ENCODE results near the gene NGDN.
"Not testable (repeated sequence)": the region's sequence is repeated elsewhere in the genome, so short reads cannot be mapped to it uniquely, and the experiment has no call there.

The NGDN gene

DNA sequence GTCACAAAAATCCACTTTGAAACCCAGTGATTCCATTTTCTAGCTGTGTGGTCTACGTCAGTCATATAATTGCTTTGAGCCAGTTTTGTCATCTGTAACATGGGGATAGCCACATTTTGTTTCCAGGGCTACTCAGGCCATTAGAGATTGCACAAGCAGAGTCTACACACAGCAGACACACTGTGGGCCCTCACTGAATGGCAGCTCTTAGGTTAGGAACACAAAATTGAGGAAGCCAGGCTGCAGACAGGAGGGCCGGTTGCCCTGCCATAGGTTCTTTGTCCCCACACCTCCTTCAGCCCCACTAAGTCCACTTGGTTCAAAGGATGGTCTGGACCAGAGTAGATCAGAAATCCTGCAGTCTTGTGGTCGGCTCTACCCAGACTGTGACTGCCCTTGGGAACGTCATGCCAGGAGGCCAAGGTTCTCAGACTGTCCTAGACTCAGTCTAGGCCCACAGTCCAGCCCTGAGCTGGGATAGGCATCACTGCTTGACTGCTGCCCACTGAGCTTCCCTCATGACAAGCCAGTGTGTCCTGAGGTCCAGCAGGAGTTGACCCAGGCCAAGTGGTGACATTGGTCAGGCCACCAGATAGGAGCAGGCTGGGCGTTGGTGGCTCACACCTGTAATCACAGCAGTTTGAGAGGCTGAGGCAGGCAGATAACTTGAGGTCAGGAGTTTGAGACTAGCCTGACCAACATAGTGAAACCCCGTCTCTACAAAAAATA, 30.2 kb upstream of the NGDN start:
- no peak for DNase-seq

DNA sequence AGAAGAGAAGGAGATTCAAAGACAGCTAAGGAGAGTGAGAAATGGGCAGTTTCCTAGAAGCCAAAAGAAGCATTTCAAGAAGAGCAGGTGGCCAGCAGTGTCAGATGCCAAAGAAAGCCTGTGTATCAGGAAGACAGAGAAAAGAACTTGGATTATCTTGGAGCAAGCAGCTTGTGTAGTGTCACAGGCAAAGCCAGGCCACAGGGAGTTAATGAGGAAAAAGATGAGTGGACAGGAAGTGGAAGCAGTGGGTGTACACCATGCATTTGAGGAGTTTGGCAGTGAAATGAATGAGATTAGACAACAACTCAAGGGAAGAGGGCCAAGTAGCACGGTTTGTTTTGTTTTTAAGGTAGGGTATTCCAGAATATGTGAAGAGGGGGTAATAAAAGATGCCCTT, 28.4 kb upstream of the NGDN start:
- no peak for DNase-seq

- no peak for DNase-seq
Measured at GRCh38 chr14:23442721-23443356, 26.7 kb upstream of the NGDN start.

GRCh38 chr14:23443411-23443812, 26.1 kb upstream of the NGDN start:
- no peak for DNase-seq

- no peak for DNase-seq
Measured at GRCh38 chr14:23443881-23444280, 25.6 kb upstream of the NGDN start.

DNA sequence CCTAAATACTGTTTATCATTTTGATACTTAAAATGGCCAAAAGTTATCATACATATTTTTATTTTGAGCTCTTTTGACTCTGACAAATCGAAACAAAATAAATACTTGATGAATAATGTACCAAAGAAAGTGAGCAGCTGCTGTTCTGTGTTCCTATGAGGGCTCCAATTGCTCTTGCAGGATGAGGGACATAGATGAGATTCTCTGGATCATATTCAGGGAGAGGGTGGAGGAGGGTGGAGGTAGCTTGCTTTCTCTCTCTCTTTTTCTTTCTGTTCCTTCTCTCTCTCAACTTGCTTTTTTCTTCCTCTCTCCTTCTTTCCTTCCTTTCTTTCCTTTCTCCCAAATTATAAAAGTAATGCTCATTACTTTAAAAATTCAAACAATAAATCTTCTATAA, 25.2 kb upstream of the NGDN start:
- no peak for DNase-seq

GRCh38 chr14:23445773-23446172, 23.7 kb upstream of the NGDN start:
- DNase-seq: no peak

GRCh38 chr14:23446291-23446851, 23.1 kb upstream of the NGDN start:
- no peak for DNase-seq

GRCh38 chr14:23447361-23448350, 21.8 kb upstream of the NGDN start:
- DNase-seq: no peak

DNA sequence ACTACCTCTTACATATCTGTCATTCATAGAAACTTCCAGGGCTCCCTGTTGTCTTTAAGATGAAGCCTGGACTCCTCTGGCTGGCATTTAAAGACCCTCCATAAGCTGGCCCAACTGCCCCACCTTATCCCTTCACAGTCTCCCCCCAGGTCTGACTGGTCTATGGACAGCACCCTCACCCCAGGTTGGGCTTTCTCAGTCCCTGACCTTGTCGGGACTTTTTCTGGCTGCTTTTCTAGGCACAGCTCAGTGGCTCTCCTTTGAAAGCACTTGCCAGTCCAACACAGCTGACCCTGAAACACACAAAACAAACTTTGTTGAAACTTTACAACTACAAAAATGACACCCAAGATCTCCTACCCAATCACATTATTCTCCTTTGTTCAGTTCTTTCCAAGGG, 20.2 kb upstream of the NGDN start:
- no peak for DNase-seq

- DNase-seq: no peak
Measured at GRCh38 chr14:23450379-23450778, 19.1 kb upstream of the NGDN start.

DNA sequence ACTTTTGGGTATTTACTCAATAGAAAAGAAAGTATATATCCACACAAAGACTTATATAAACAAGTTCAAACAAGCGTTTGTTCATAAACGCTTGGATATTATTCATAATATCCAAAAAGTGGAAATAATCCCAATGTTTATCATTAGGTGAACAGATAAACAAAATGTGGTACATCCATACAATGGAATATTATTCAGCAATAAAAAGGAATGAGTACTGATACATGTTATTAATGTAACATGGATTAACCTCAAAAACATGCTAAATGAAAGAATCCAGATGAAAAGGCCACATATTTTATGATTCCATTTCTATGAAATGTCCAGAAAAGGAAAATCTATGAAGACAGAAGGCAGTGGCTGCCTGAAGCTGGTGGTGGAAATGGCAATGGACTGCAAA, 17.3 kb upstream of the NGDN start:
- no peak for DNase-seq

DNA sequence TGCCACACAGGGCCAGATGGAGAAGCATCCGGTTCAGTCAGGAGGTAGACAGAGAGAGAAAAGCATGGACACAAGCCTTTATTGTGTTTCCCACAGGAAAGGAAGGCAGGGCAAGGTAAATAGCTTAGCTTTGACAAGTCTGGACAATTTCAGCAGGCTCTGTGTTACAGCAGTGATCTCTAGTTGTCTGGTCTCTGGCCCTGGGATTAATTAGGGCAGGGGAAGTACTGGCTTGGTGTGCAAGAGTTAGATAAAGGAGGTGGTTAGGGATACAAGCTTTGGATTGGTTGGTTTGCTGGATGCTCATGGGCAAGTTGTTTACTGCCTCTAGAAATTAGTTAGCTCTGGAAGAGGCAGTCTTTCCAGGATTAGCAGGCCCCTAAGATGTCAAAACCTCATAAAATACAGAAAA, 15.1 kb upstream of the NGDN start:
- no peak for DNase-seq

DNA sequence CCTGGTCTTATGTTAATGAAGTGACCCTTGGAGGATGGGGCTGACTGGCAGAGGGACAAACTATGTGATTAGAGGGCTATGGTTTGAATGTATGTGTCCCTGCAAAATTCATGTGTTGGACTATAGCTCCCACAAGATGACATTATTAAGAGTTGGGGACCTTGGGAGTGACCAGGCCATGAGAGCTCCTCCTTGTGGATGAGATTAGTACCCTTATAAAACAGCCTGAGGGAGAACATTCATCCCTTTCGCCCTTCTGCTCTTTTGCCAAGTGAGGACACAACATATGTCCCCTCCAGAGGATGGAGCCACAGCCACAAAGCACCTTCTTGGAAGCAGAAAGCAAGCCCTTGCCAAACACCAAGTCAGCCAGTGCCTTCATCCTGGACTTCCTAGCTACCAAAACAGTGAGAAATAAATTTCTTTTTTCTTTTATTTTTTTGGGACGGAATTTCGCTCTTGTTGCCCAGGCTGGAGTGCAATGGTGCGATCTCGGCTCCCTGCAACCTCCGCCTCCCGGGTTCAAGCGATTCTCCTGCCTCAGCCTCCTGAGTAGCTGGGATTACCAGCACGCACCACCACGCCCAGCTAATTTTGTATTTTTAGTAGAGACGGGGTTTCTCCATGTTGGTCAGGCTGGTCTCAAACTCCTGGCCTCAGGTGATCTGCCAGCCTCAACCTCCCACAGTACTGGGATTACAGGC, 12.5 kb upstream of the NGDN start:
- not testable (repeated sequence) for DNase-seq

GRCh38 chr14:23457587-23458445, 11.7 kb upstream of the NGDN start:
- no peak for DNase-seq

GRCh38 chr14:23460960-23461359, 8.5 kb upstream of the NGDN start:
- no peak for DNase-seq

DNA sequence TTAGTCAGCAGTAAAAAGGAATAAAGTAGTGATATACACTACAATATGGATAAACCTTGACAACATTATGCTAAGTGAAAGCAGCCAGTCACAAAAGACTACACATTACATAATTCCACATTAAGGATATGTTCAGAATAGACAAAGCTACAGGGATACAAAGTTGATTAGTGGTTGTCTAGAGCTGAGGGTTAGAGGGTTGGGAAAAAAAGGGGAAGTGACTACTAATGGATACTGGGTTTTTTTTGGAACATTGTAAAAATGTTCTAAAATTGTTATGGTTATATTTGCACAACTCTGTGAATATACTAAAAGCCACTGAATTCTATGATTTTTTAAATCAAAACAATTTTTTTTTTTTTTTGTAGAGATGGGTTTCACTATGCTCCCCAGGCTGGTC, 4.8 kb upstream of the NGDN start:
- no peak for DNase-seq

DNA sequence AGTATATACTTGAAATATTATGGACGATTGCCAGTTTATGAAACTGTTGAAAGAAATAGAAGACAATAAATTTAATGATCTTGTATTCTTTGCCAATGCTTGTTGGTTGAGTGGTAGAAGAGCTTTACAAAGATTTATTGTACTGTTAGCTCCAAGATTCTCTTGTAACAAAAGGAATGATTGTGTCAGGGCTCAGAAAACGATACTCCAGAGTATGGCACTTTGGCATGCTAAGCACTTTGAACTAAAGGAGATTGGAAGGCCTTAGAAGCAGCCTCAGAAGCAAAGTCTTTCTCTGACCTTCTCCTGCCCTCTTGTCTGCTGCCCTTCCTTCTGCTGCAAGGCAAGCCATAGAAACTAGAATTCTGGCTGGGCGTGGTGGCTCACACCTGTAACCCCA, 4.2 kb upstream of the NGDN start:
- no peak for DNase-seq

DNA sequence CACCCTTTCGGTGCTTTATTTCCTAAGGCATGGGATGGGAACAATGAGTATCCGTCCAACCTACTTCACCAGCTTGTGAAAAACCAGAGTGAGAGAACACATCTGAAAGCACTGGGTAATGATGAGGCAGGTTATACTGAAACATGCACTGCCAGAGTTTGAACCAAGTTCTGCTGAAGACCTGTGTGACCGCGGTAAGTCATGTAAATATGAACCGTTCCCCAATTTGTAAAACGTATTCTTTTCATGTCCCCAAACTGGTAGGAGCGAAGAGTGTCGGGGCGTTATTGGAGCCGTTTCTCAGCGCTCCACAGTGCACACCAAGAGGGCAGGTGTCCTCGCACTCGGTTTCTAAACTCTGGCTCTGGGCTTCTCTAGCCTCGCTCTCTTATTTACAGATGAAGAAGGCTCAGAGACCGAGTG, 788 bp upstream of the NGDN start:
- DNase-seq: no peak

- no peak for DNase-seq
Measured at GRCh38 chr14:23469906-23470403, 452 bp downstream of the NGDN start.

GRCh38 chr14:23470947-23471346, 1.4 kb downstream of the NGDN start:
- DNase-seq: no peak

Data from right forelimb (tissue), 1 donor.